ENCODE data around the gene CTRB1. TPM values are rescaled to one million over a fixed set of nuclear protein-coding genes. Genes with fewer than 3 reads are reported as not detected.

CTRB1 gene
- total RNA-seq, result not detected

DNA sequence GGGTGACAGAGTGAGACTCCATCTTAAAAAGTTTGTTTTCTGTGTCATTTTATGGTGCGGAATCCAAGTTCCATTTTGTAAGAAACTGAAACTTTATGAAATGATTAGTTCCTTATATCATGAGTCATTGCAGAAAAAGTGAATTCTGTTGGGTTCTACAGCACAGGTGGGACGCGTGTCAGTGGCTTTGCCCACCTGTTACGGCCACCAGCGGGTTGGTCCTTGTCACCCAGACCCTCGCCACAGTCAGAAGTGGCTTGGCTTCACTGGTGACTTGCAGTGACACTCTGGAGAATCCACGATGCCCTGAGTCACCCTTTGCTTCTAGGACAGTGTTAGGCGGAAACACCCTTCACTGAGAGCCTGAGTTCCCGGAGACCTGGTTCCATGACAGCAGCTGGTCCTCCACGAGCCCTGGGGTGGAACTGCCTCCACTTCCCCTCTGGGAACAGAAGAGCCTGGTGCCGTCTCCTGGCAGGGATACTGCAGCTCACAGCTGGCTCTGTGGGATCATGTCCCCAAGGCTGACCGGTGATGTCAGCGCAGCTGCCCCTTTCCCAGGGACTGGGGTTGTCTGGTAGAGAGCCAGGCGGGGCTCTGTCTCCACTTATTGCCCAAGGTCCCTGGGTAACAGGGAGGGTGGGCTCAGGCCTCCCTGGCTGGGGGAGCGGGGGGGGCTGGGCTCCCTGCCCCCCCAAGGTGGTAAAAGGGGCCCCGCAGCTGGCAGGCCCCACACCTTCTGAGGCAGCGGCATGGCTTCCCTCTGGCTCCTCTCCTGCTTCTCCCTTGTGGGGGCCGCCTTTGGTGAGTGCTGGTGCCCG is at the start of gene CTRB1:
Gene CTRB1 (plus strand): TSS at position 733 of the 821 bp plus-strand sequence. CDS start 20 bp downstream, at position 753.
- no peaks in the 10 kb centered on the region for H3K27me3 ChIP-seq
- no peak for ATAC-seq
- H3K27ac ChIP-seq, result no peak within 1 kb of the TSS
- no peaks in the 10 kb centered on the region for H3K4me1 ChIP-seq
- 95 to 100% methylated on average over 1 to 7 of the region's 19 CpGs for WGBS, 2 donors (ENCODE audit: low coverage in 1 of 2)
- no peak for TF ChIP-seq POLR2AphosphoS5 (IDR thresholded peaks at IDR 0.05)
- no peak for TF ChIP-seq POLR2A (IDR thresholded peaks at IDR 0.05)
- no peak for TF ChIP-seq EP300 (IDR thresholded peaks at IDR 0.05)
- TF ChIP-seq CTCF (IDR thresholded peaks at IDR 0.05), result no peak
- no peaks in the 10 kb centered on the region for H3K36me3 ChIP-seq
- H3K9me3 ChIP-seq, result no peaks in the 10 kb centered on the region
- H3K4me3 ChIP-seq, result no peak within 1 kb of the TSS

DNA sequence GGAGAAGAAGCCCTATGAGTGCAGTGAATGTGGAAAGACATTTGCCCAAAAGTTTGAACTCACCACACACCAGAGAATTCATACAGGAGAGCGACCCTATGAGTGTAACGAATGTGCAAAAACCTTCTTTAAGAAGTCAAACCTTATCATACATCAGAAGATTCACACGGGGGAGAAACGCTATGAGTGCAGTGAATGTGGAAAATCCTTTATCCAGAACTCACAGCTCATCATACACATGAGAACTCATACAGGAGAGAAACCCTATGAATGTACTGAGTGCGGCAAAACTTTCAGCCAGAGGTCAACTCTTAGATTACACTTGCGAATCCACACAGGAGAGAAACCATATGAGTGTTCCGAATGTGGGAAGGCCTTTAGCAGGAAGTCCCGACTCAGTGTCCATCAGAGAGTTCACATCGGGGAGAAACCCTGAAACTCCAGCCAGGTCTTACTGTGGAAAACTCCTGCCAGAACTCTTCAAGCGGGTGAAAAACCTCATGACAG is 48.8 kb upstream of the CTRB1 start:
- ATAC-seq, result no peak
- H3K4me3 ChIP-seq, result no peak overlapping the region
- WGBS, 2 donors (ENCODE audit: low coverage in 1 of 2), result 94 to 95% methylated on average over 8 to 9 of the region's 10 CpGs
- H3K9me3 ChIP-seq, result peaks cover 0 to 20% (median 0%) of the 10 kb centered on the region in 3 donors
- H3K4me1 ChIP-seq, result no peaks in the 10 kb centered on the region
- peaks cover 5 to 68% of the 10 kb centered on the region in 2 donors for H3K36me3 ChIP-seq
- no peaks in the 10 kb centered on the region for H3K27me3 ChIP-seq
- H3K27ac ChIP-seq, result no peak overlapping the region
- TF ChIP-seq CTCF (IDR thresholded peaks at IDR 0.05) (no peak), POLR2A (IDR thresholded peaks at IDR 0.05) (no peak), EP300 (IDR thresholded peaks at IDR 0.05) (no peak), POLR2AphosphoS5 (IDR thresholded peaks at IDR 0.05) (no peak)

- 92 to 96% methylated on average over 4 of the region's 4 CpGs for WGBS, 2 donors (ENCODE audit: low coverage in 1 of 2)
- Histone ChIP-seq H3K36me3 (peaks cover 5 to 44% of the 10 kb centered on the region in 2 donors), H3K4me3 (no peak overlapping the region), H3K27me3 (no peaks in the 10 kb centered on the region), H3K27ac (no peak overlapping the region), H3K4me1 (no peaks in the 10 kb centered on the region), H3K9me3 (peaks cover 0 to 45% (median 0%) of the 10 kb centered on the region in 3 donors)
- no peak for ATAC-seq
- TF ChIP-seq CTCF (IDR thresholded peaks at IDR 0.05), result no peak
- no peak for TF ChIP-seq EP300 (IDR thresholded peaks at IDR 0.05)
- TF ChIP-seq POLR2A (IDR thresholded peaks at IDR 0.05), result no peak
- TF ChIP-seq POLR2AphosphoS5 (IDR thresholded peaks at IDR 0.05), result no peak
Measured at GRCh38 chr16:75172578-75172977, 46.2 kb upstream of the CTRB1 start.

- no peak overlapping the region for H3K27ac ChIP-seq
- no peak for ATAC-seq
Measured at GRCh38 chr16:75175074-75175473, 43.7 kb upstream of the CTRB1 start.

More at GRCh38 chr16:75175074-75175473, 43.7 kb upstream of the CTRB1 start:
- no peaks in the 10 kb centered on the region for H3K4me1 ChIP-seq
- H3K4me3 ChIP-seq, result no peak overlapping the region
- no CpG with 5 or more reads among the region's 3 CpGs for WGBS, 2 donors (ENCODE audit: low coverage in 1 of 2)
- peaks cover 0 to 20% of the 10 kb centered on the region in 2 donors for H3K36me3 ChIP-seq
- TF ChIP-seq POLR2A (IDR thresholded peaks at IDR 0.05) (no peak), POLR2AphosphoS5 (IDR thresholded peaks at IDR 0.05) (no peak), EP300 (IDR thresholded peaks at IDR 0.05) (no peak), CTCF (IDR thresholded peaks at IDR 0.05) (no peak)
- H3K27me3 ChIP-seq, result no peaks in the 10 kb centered on the region
- peaks cover 0 to 30% (median 0%) of the 10 kb centered on the region in 3 donors for H3K9me3 ChIP-seq

Data from gastroesophageal sphincter (tissue), 4 donors.